GM19025 (cell line): ENCODE results near the gene CFAP52.
"Not testable (repeated sequence)": the region's sequence is repeated elsewhere in the genome, so short reads cannot be mapped to it uniquely, and the experiment has no call there.

Source experiments
- ATAC-seq: cut with Tn5 transposase; IDR thresholded peaks from one replicate; pipeline ENCODE4 v1.9.1; 2021; ENCODE audit warnings: mild to moderate bottlenecking, low read depth, moderate library complexity; ENCODE audit not compliant: unreplicated experiment

CFAP52 gene

DNA sequence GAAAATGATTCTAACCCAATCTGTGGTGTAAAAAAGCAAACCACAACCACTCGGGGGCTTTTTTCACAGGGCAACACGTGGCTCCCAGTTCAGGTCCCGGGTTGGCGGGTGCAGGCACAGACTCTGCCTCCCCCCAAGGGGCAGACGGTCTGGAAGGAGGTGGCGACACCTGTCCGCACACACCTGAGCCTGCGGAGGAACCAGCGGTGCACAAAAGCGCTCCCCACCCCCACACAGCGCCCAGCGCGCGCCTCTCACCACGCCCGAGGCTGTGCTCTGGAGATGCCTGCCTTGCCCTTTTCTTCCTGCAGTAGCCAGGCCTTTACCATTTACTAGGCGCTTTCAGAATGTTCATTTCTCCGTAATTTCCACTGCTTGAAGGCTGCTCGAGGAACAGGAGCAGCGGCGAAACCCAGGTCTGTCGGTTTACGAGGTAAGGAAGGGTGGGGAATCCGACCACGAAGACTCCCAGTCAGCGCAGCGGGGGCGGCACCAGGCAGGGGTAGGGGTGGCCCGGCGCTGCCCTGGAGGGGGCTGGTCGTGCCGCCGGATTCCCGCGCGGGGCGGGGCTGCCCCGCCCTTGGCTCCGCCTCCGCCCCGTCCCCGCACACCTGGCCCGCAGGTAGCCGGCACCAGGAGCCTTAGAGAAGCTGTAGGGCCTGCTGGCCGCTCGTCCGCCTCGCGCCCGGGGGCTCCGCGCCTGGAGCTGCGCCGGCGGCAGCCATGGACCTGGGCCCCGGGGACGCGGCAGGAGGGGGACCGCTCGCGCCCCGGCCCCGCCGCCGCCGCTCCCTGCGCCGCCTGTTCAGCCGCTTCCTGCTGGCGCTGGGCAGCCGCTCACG is 68.7 kb downstream of the CFAP52 start, which contains the start of gene USP43:
Gene USP43 (plus strand): TSS at position 608 of the 842 bp plus-strand sequence. CDS start 116 bp downstream, at position 724.
- ATAC-seq: no peak

- no peak for ATAC-seq
Observed at GRCh38 chr17:9645851-9646545, 69.6 kb downstream of the CFAP52 start.

GRCh38 chr17:9646546-9646885 is 70.1 kb downstream of the CFAP52 start:
- ATAC-seq: no peak

GRCh38 chr17:9647014-9647413 is 70.6 kb downstream of the CFAP52 start:
- ATAC-seq: no peak

DNA sequence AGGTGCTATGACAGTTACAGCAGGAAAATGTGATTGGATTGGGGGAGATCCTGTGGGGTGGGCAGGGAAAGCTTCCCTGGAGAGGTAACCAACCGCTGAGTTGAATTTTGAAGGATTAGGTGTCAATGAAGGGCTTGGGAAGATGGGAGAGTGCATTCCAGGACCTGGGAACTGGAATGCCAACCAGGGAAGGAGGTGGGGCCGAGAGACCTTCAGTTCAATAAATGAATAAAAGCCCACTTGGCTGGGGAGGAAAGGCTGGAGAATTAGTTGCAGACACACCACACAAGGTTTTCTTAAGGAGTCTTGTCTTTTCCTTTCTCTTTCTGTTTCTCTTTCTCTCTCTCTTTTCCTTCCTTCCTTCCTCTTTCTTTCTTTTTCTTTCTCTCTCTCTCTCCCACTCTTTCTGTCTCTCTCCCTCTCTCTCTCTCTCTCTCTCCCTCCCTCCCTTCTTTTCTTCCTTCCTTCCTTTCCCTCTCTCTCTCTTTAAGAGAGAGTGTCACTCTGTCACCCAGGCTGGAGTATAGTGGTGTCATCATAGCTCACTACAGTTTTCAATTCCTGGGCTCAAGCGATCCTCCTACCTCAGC is 72.2 kb downstream of the CFAP52 start:
- ATAC-seq: no peak

- ATAC-seq: no peak
Observed at GRCh38 chr17:9658593-9659211, 82.3 kb downstream of the CFAP52 start.

DNA sequence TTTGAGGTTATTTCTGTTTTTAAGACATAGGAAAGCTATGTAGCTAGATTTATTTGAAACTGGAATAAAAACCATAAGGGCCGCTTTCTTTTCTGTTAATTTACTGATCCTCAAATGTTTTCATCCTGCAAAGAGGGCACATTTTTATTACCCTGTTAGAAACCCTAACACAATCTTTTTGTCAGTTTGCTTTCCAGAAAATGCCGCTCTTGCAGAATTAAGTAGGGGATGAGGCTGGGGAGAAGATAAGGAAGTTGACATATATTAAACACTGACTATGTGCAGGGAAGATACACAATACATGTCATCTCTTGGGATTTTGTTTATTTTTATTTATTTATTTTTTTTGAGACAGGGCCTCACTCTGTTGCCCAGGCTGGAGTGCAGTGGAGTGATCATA is 84.6 kb downstream of the CFAP52 start:
- no peak for ATAC-seq

DNA sequence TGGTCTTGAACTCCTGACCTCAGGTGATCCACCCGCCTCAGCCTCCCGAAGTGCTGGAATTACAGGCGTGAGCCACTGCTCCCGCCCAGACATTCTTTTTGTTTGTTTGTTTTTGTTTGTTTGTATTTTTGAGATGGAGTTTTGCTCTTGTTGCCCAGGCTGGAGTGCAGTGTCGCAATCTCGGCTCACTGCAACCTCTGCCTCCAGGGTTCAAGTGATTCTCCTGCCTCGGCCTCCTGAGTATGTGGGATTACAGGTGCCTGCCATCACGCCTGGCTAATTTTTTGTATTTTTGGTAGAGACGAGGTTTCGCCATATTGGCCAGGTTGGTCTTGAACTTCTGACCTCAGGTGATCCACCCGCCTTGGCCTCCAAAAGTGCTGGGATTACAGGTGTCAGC is 87.1 kb downstream of the CFAP52 start:
- ATAC-seq: not testable (repeated sequence)

GRCh38 chr17:9666461-9667050 is 90.1 kb downstream of the CFAP52 start:
- no peak for ATAC-seq

- no peak for ATAC-seq
Observed at GRCh38 chr17:9668517-9668916, 92.1 kb downstream of the CFAP52 start.

- ATAC-seq: no peak
Observed at GRCh38 chr17:9669551-9670008, 93.1 kb downstream of the CFAP52 start.

DNA sequence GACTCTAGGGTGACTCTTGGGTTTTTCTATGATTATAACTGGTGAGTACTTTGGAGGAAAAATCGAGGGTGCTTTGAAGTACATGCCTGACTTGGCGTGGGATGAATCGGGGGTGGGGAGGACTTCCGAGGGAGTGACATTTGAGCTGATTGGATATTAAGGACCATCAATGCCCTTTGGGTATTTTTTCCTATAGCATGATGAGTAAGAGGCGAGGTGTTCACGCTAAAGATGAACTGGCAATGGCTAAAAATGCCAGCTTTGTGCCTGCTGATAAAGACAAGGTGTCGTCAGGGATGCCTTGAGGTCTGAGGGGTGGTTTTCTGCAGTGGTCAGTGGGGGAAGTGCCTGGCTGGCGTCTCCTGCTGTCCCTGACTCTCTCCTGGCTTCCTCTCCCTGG is 94.2 kb downstream of the CFAP52 start:
- ATAC-seq: no peak

DNA sequence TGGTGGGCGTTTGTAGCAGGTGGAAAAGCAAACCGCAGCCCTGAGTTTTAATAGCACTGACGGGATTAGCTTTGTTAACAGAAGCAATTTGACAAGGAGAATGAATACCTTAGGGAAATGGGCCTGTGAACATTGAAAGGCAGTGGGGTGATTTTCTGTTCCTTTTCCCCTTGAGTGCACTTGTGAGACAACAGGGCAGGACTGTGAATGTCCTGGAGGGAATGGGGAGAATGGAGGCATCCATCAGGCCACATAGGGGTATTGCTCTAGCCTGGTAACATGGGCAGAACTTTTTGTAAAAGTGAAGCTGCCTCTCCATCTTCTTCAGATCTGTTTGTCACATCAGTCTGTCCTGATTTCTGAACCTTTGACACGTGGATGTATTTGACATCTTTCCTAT is 95.1 kb downstream of the CFAP52 start:
- ATAC-seq: no peak

DNA sequence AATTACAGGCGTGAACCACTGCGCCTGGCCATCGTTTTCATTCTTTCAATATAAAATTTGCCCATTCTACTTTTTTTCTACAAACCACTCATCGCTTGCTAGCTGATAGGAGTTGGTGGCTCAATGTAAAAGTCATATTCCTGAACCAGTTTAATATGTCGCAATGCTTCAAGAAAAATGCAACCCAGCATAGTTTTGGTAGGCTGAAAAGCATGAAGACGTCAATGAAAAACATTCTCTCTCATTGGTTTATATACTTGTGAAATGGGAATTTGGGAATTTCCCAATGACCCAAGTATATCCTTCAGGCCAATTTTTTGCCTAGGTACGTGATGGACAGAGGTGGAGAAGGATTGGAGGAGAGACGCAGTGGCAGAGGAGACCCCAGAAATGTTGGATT is 95.8 kb downstream of the CFAP52 start:
- ATAC-seq: no peak

GRCh38 chr17:9672691-9673090 is 96.2 kb downstream of the CFAP52 start:
- no peak for ATAC-seq

DNA sequence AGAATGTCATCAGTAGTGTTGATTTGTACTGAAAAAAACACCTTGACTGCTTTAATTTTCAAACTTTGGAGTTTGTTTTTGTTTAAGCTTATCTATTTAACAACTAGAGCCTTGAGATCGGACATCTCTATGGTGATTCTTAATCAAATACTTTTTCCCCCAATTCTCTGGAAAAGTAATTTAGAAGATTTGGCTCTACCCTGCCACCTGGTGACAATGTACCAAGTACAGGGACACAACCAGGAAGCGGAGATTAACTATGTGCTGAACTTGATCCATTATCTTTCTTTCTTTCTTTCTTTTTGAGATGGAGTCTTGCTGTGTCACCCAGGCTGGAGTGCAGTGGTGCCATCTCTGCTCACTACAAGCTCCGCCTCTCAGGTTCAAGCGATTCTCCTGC is 99.6 kb downstream of the CFAP52 start:
- ATAC-seq: no peak

- ATAC-seq: no peak
Observed at GRCh38 chr17:9676820-9677310, 100.4 kb downstream of the CFAP52 start.

- no peak for ATAC-seq
Observed at GRCh38 chr17:9677411-9677810, 101.0 kb downstream of the CFAP52 start.

DNA sequence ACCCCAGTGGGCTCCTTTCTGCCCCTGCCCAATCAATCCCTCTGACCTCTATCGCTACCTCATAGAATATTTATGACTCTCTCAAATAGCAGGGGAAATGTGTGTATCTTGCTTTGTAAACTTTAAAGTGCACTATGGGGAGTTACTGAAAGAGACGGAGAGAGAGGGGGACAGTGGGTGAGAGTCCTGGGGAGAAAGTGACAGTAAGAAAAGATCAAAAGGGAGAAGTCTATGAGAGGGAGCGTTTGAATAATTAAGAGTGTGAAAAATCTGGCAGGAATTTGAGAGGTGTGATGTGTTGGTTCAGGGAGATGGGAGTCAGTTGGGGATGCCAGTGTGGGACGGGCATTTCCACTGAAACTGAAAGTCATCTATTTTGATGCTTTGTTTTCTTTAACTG is 101.5 kb downstream of the CFAP52 start:
- no peak for ATAC-seq

GRCh38 chr17:9684955-9685621 is 108.6 kb downstream of the CFAP52 start:
- ATAC-seq: no peak
